ENCODE data around the gene MEST.
"Not testable (repeated sequence)": the region's sequence is repeated elsewhere in the genome, so short reads cannot be mapped to it uniquely, and the experiment has no call there.

Gene MEST, protein sequence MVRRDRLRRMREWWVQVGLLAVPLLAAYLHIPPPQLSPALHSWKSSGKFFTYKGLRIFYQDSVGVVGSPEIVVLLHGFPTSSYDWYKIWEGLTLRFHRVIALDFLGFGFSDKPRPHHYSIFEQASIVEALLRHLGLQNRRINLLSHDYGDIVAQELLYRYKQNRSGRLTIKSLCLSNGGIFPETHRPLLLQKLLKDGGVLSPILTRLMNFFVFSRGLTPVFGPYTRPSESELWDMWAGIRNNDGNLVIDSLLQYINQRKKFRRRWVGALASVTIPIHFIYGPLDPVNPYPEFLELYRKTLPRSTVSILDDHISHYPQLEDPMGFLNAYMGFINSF

GRCh38 chr7:130491841-130492522 is at the start of gene MEST:
MEST (plus strand) TSS chr7:130492085; CDS start chr7:130492314, 229 bp downstream.
- TF ChIP-seq, protein P1, sequence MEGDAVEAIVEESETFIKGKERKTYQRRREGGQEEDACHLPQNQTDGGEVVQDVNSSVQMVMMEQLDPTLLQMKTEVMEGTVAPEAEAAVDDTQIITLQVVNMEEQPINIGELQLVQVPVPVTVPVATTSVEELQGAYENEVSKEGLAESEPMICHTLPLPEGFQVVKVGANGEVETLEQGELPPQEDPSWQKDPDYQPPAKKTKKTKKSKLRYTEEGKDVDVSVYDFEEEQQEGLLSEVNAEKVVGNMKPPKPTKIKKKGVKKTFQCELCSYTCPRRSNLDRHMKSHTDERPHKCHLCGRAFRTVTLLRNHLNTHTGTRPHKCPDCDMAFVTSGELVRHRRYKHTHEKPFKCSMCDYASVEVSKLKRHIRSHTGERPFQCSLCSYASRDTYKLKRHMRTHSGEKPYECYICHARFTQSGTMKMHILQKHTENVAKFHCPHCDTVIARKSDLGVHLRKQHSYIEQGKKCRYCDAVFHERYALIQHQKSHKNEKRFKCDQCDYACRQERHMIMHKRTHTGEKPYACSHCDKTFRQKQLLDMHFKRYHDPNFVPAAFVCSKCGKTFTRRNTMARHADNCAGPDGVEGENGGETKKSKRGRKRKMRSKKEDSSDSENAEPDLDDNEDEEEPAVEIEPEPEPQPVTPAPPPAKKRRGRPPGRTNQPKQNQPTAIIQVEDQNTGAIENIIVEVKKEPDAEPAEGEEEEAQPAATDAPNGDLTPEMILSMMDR (IDR thresholded peaks at IDR 0.05; ENCODE audit: extremely low read depth, missing control alignments), result no peak

DNA sequence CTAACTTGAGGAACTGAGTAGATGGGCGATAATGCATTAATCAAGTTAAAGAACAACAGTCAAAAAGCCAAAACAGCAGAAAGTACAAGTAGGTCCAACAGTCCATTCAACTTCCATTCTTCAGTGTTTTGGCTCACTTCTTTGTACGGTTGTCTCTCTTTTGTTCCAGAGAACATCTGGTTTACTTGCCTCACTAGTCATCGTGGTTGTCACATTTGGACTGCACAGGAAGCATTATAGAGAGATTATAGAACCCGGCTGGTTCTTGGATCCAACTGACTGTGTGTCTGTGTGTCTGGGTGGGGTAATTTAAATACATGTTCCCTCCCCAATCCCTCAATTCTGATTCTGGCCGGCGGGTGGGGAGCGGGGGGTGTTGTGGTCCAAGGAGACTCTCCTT is 49.3 kb upstream of the MEST start:
- TF ChIP-seq, protein P1 (IDR thresholded peaks at IDR 0.05; ENCODE audit: extremely low read depth, missing control alignments), result no peak
- DNase-seq (ENCODE audit: low spot score), result no peak

More at GRCh38 chr7:130491841-130492522, at the start of gene MEST:
- no peak for DNase-seq (ENCODE audit: low spot score)

DNA sequence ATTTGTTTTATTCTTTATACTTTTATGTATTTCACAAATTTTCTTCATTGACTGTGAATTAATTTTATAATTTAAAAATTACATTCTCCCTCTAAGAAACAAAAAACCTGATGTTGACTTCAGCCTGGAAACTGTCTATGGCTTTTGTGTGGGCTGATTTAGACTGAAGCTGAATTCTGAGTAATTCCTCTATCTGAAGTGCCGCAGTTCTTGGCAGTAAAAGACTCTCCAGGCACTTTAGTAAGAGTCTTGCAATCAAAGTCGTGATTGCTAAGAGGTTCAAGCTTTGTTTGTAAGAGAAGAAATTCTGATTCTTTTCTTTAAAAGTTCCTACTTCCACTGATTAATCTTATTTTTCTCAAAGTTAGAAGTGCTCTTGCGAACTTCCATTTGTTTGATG is 47.7 kb upstream of the MEST start:
- TF ChIP-seq, protein P1 (IDR thresholded peaks at IDR 0.05; ENCODE audit: extremely low read depth, missing control alignments), result no peak
- no peak for DNase-seq (ENCODE audit: low spot score)

DNA sequence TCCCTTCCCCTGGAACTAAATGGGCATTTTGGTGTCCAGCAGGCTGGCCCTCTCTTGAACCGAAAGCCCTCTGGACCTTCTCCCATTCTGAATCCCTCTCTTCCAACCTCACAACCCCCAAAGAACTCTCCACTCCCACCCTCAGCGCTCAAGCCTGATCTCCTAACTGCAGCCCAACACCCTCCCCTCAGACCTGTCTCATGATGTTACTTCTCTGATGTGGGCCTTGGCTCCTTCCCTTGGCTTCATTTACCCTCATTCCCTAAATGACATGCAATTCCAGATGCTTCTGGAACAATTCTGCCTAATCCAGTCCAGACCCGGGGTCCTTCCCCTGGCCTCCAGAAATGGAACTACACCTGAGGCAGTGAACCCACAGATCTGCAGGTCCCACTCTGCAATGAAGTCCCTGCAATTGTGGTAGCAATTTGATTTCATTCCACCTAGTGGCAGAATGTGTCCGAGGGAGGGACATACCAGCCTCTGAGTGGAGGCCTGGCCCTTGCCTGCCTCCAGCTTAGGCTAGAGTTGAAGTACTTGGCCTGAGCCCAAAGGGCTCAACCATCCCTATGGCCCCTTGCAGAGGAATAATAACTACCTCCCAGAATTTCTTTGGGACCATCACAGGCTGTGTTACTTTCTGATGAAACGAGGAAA is 47.0 kb upstream of the MEST start:
- no peak for DNase-seq (ENCODE audit: low spot score)
- TF ChIP-seq, protein P1 (IDR thresholded peaks at IDR 0.05; ENCODE audit: extremely low read depth, missing control alignments), result no peak

- TF ChIP-seq, protein P1 (IDR thresholded peaks at IDR 0.05; ENCODE audit: extremely low read depth, missing control alignments), result no peak
- DNase-seq (ENCODE audit: low spot score), result no peak
Observed at GRCh38 chr7:130446259-130446658, 45.6 kb upstream of the MEST start.

DNA sequence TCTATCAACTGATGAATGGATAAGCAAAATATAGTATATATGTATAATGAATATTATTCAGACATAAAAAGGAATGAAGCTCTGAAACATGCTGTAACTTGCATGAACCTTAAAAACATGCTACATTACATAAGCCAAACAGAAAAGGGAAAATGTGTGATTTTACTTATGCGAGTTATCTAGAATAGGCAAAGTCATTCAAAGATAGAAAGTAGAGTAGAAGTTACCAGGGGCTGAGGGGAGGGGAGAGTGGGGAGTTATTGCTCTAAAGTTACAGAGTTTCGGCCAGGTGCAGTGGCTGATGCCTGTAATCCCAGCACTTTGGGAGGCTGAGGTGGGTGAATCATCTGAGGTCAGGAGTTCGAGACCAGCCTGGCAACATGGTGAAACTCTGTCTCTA is 40.5 kb upstream of the MEST start:
- not testable (repeated sequence) for DNase-seq (ENCODE audit: low spot score)

DNA sequence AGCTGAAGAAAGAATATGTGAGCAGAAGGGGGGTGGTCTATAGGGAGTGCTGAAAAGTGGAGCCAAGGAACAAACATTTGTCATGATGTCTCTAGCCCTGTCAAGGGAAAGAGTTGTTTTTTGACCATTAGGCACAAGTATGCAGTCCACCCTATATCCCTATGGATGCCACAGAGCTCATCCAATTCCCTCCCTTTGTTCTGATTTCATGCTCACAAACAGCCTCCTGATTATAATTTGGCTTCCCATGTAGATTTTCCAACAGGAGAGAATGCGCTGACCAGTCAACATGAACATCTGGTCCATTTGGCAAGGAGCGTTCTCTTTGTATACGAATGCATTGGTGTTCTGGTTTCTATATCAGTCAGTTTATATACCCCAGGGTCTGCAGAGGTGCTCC is 38.9 kb upstream of the MEST start:
- TF ChIP-seq, protein P1 (IDR thresholded peaks at IDR 0.05; ENCODE audit: extremely low read depth, missing control alignments), result no peak
- DNase-seq (ENCODE audit: low spot score), result no peak

Measured in GM20000 (cell line).